IMR-90 (cell line): Measurements from ENCODE around the gene CCSER1. TPM values are rescaled to one million over a fixed set of nuclear protein-coding genes. Genes with fewer than 3 reads are reported as not detected.
A peak's percentile ranks its signal among the peaks of the same experiment; 100 is the strongest.

Experiments used
- ATAC-seq: fragments of 200-7000 bp; cut with Tn5 transposase; 2 replicates; pipeline ENCODE4 v1.9.1; 2020; ENCODE audit warnings: low read depth, mild to moderate bottlenecking, moderate library complexity
- BruUV-seq: library from RNA; stranded (reverse); fragments of 400-500 nt; replicated peaks from 2 replicates; lab custom pipeline; 2021; lab: Mats Ljungman, UMichigan
- CTCF ChIA-PET: fragments of 300-600 bp; formaldehyde crosslinking; extraction: SDS; loops from one replicate; lab custom pipeline; 2021; ENCODE audit warnings: antibody characterized with exemption; lab: Yijun Ruan, JAX
- POLR2A ChIA-PET: fragments of 300-600 bp; sonication (Branson Sonifier 250); formaldehyde crosslinking; loops from one replicate; lab custom pipeline; 2022; ENCODE audit warnings: antibody characterized with exemption; ENCODE audit not compliant: unreplicated experiment; lab: Charles Lee
- DNase-seq: peaks from one replicate; pipeline ENCODE4 v3.0.0; 2013
- H2AFZ ChIP-seq: replicated peaks from 2 replicates; pipeline ENCODE3; 2013; ENCODE audit warnings: low read length, mild to moderate bottlenecking; ENCODE audit not compliant: poor library complexity
- H2AK5ac ChIP-seq: 2 replicates; pipeline ENCODE4 v1.6.1; 2013; ENCODE audit warnings: low read depth, low read length, inconsistent platforms
- H2AK9ac ChIP-seq: replicated peaks from 2 replicates; pipeline ENCODE3; 2013; ENCODE audit warnings: mild to moderate bottlenecking, low read depth, low read length, moderate library complexity; ENCODE audit not compliant: poor library complexity
- H2BK120ac ChIP-seq: 2 replicates; pipeline ENCODE4 v1.6.1; 2013; ENCODE audit warnings: low read depth, low read length, inconsistent platforms
- H2BK15ac ChIP-seq: 3 replicates; pipeline ENCODE4 v1.6.1; 2013; ENCODE audit warnings: low read depth, low read length, inconsistent platforms
- H2BK20ac ChIP-seq: 2 replicates; pipeline ENCODE4 v1.6.1; 2013; ENCODE audit warnings: low read depth, mild to moderate bottlenecking, inconsistent platforms, low read length, moderate library complexity
- H2BK5ac ChIP-seq: 2 replicates; pipeline ENCODE4 v1.6.1; 2013; ENCODE audit warnings: mild to moderate bottlenecking, low read depth, low read length, inconsistent platforms; ENCODE audit not compliant: poor library complexity, severe bottlenecking
- H3K14ac ChIP-seq: replicated peaks from 2 replicates; pipeline ENCODE4 v1.6.1; 2013; ENCODE audit warnings: low read depth, low read length, inconsistent platforms
- H3K18ac ChIP-seq: 2 replicates; pipeline ENCODE4 v1.6.1; 2013; ENCODE audit warnings: low read depth, low read length, control low read depth
- H3K23ac ChIP-seq: 2 replicates; pipeline ENCODE4 v1.6.1; 2013; ENCODE audit warnings: low read depth, low read length, inconsistent platforms
- H3K27ac ChIP-seq: 2 replicates; pipeline ENCODE4 v1.5.1; 2013; ENCODE audit warnings: mild to moderate bottlenecking, control low read depth, low read length; ENCODE audit not compliant: insufficient read depth
- H3K27me3 ChIP-seq: 2 replicates; pipeline ENCODE4 v1.6.1; 2013; ENCODE audit warnings: low read length; ENCODE audit not compliant: control insufficient read depth, insufficient read depth
- H3K36me3 ChIP-seq: 2 replicates; pipeline ENCODE4 v1.6.1; 2013; ENCODE audit warnings: low read length, mixed read lengths; ENCODE audit not compliant: control insufficient read depth, insufficient read depth
- H3K4ac ChIP-seq: 2 replicates; pipeline ENCODE4 v1.6.1; 2013; ENCODE audit warnings: low read depth, low read length, inconsistent platforms
- H3K4me1 ChIP-seq: 2 replicates; pipeline ENCODE4 v1.6.1; 2013; ENCODE audit warnings: low read length, mixed read lengths; ENCODE audit not compliant: control insufficient read depth, insufficient read depth
- H3K4me2 ChIP-seq: 2 replicates; pipeline ENCODE4 v1.6.1; 2013; ENCODE audit warnings: low read depth, mild to moderate bottlenecking, control low read depth, low read length, moderate library complexity
- H3K4me3 ChIP-seq: 2 replicates; pipeline ENCODE4 v1.5.1; 2013; ENCODE audit warnings: low read depth, mild to moderate bottlenecking, control low read depth, low read length, moderate library complexity; ENCODE audit not compliant: insufficient read depth
- H3K56ac ChIP-seq: 2 replicates; pipeline ENCODE4 v1.6.1; 2013; ENCODE audit warnings: low read length, inconsistent platforms; ENCODE audit not compliant: insufficient read depth; ENCODE audit errors: extremely low read depth
- H3K79me1 ChIP-seq, 2 experiments: 2 replicates each; pipeline ENCODE4 v1.6.1; 2013; ENCODE audit warnings: low read length in 2 of 2, inconsistent platforms in 1 of 2, low read depth in 1 of 2
- H3K9ac ChIP-seq: 2 replicates; pipeline ENCODE4 v1.6.1; 2013; ENCODE audit warnings: low read depth, low read length, control low read depth
- H3K9me1 ChIP-seq: 2 replicates; pipeline ENCODE4 v1.6.1; 2013; ENCODE audit warnings: low read length, inconsistent platforms; ENCODE audit not compliant: insufficient read depth
- H3K9me3 ChIP-seq: 2 replicates; pipeline ENCODE4 v1.6.1; 2013; ENCODE audit warnings: low read length; ENCODE audit not compliant: control insufficient read depth, insufficient read depth
- H4K20me1 ChIP-seq: 2 replicates; pipeline ENCODE4 v1.6.1; 2013; ENCODE audit warnings: low read length, inconsistent platforms; ENCODE audit not compliant: insufficient read depth
- H4K5ac ChIP-seq: 2 replicates; pipeline ENCODE4 v1.6.1; 2013; ENCODE audit warnings: mild to moderate bottlenecking, low read depth, low read length, control low read depth
- H4K8ac ChIP-seq, 2 experiments: 2 replicates each; pipeline ENCODE4 v1.6.1; 2013; ENCODE audit warnings: low read depth in 2 of 2, low read length in 2 of 2, control low read depth in 1 of 2, inconsistent platforms in 1 of 2
- H4K91ac ChIP-seq: 2 replicates; pipeline ENCODE4 v1.6.1; 2013; ENCODE audit warnings: low read depth, low read length, inconsistent platforms; ENCODE audit not compliant: insufficient read depth
- CEBPB ChIP-seq: IDR thresholded peaks from 2 replicates; pipeline ENCODE4 v1.6.1; 2012; ENCODE audit warnings: low read depth, low read length, improper control_type of control experiment
- MAFK ChIP-seq: IDR thresholded peaks from 2 replicates; pipeline ENCODE4 v1.6.1; 2012; ENCODE audit warnings: low read depth, low read length, improper control_type of control experiment
- WGBS, 2 experiments: methylation state at CpG; one replicate each; pipeline versions ENCODE4 v1.1.5 to v1.1.7; 2013; ENCODE audit warnings: missing lambda C conversion rate in 2 of 2; ENCODE audit not compliant: insufficient read length in 1 of 2; ENCODE audit errors: extremely low coverage in 2 of 2; 5-methylcytosine and 5-hydroxymethylcytosine counted together
- dilution Hi-C: fragments of 300-500 bp; cut with HindIII; formaldehyde crosslinking; loops from one replicate; pipeline ENCODE4 v1.14.3; 2018; ENCODE audit warnings: low sequenced_read_pairs; ENCODE audit not compliant: unreplicated experiment
- in situ Hi-C: fragments of 300-500 bp; cut with MboI; formaldehyde crosslinking; loops from 3 replicates; pipeline ENCODE4 v1.14.3; 2019; ENCODE audit warnings: low sequenced_read_pairs, inconsistent platforms, mixed read lengths
- intact Hi-C: fragments of 100-400 bp; cut with micrococcal nuclease; formaldehyde crosslinking; loops from 2 replicates; pipeline ENCODE4 v1.10.0; 2022
- polyA plus RNA-seq, 3 experiments: library from polyadenylated mRNA; depleted of rRNA; stranded (reverse); fragments of >200 nt; gene quantifications; 2 replicates each; pipeline ENCODE4 v1.2.3, GENCODE V29; 2012; ENCODE audit warnings: low replicate concordance in 1 of 3
- total RNA-seq: library from RNA; depleted of rRNA; stranded (reverse); fragments of >200 nt; gene quantifications from 2 replicates; pipeline ENCODE4 v1.2.3, GENCODE V29; 2012

Gene CCSER1
- total and polyA plus RNA-seq, 2 of the 4 experiments (the other 2 are of a cell fraction), result not detected

DNA sequence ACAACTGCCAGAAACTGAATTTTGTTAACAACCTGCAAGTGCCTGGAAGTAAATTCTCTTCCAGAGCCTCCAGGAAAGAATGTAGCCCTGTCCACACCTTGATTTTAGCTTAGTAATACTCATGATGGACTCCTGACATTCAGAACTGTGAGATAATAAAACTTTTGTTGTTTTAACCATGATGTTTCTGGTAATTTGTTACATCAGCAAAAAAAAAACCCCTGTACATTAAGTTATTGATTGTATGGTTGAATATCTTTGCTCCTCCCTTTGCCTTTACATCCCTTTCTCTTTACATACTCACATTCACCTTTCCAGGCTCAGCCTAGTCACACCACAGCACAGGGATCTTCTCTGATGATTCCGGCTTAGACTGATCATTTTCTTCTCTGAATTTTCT lies 1294.8 kb downstream of the CCSER1 start:
- H3K9ac ChIP-seq, result no peak overlapping the region
- H3K14ac ChIP-seq, result no peak overlapping the region
- H3K36me3 ChIP-seq, result no peaks in the 10 kb centered on the region
- H3K4me2 ChIP-seq, result no peak overlapping the region
- H2BK120ac ChIP-seq, result no peak overlapping the region
- no peak for DNase-seq
- H3K56ac ChIP-seq, result no peak overlapping the region
- in situ Hi-C loops (no loop called here), dilution Hi-C loops (no loop called here), intact Hi-C loops (no loop called here)
- no peaks in the 10 kb centered on the region for H4K20me1 ChIP-seq
- H4K8ac ChIP-seq, result no peak overlapping the region
- ChIA-PET CTCF (no interaction called here), POLR2A (no interaction called here)
- no peaks in the 10 kb centered on the region for H3K79me1 ChIP-seq
- H3K18ac ChIP-seq, result no peak overlapping the region
- H2BK20ac ChIP-seq, result no peak overlapping the region
- ATAC-seq, result no peak
- H3K4ac ChIP-seq, result no peak overlapping the region
- 100% methylated on average over 1 of the region's 1 CpG; no CpG with 5 or more reads in 1 of the 2 experiments for WGBS, 2 experiments
- H3K9me1 ChIP-seq, result no peaks in the 10 kb centered on the region
- no peak overlapping the region for H2AK5ac ChIP-seq
- no peak overlapping the region for H4K5ac ChIP-seq
- H2BK5ac ChIP-seq, result no peak overlapping the region
- H2AFZ ChIP-seq, result no peak overlapping the region
- no peaks in the 10 kb centered on the region for H3K27me3 ChIP-seq
- no peak overlapping the region for H2AK9ac ChIP-seq
- no TSS peak for BruUV-seq
- no peaks in the 10 kb centered on the region for H3K4me1 ChIP-seq
- H3K9me3 ChIP-seq, result no peaks in the 10 kb centered on the region
- H3K4me3 ChIP-seq, result no peak overlapping the region
- H3K27ac ChIP-seq, result no peak overlapping the region
- H4K91ac ChIP-seq, result no peak overlapping the region
- TF ChIP-seq MAFK (peak; percentile 79), CEBPB (no peak)
- no peak overlapping the region for H3K23ac ChIP-seq
- H2BK15ac ChIP-seq, result no peak overlapping the region
